K562 (cell line): Measurements from ENCODE around the gene CCDC136. TPM values are rescaled to one million over a fixed set of nuclear protein-coding genes. Genes with fewer than 3 reads are reported as not detected.

Source experiments
- ADNP ChIP-seq: fragments of 200-800 bp; sonication (Bioruptor generic); IDR thresholded peaks from 2 replicates; pipeline ENCODE4 v1.6.1; 2016; ENCODE audit warnings: missing genetic modification characterization, missing compliant biosample characterization
- CCAR2 ChIP-seq: fragments of 200-400 bp; formaldehyde crosslinking; IDR thresholded peaks from 2 replicates; pipeline ENCODE4 v1.6.1; 2017; ENCODE audit warnings: mild to moderate bottlenecking, low read depth, low read length
- CCNT2 ChIP-seq: IDR thresholded peaks from 2 replicates; pipeline ENCODE4 v1.6.1; 2011; ENCODE audit warnings: borderline replicate concordance, low read depth, mild to moderate bottlenecking, moderate library complexity, mixed read lengths, low read length; ENCODE audit not compliant: insufficient read length; ENCODE audit errors: extremely low read depth
- EGR1 ChIP-seq: fragments of 450-650 bp; conservative IDR thresholded peaks from 2 replicates; pipeline ENCODE4 v1.6.1; 2017; ENCODE audit warnings: mild to moderate bottlenecking
- MCM3 ChIP-seq: fragments of 450-650 bp; IDR thresholded peaks from 2 replicates; pipeline ENCODE4 v1.6.1; 2016
- NR2F6 ChIP-seq: fragments of 450-650 bp; formaldehyde crosslinking; IDR thresholded peaks from 2 replicates; pipeline ENCODE4 v1.4.0; 2020; ENCODE audit warnings: mild to moderate bottlenecking
- RAD51 ChIP-seq: fragments of 450-650 bp; IDR thresholded peaks from 2 replicates; pipeline ENCODE4 v1.7.1; 2016; ENCODE audit warnings: low read depth, mild to moderate bottlenecking, borderline replicate concordance
- SMAD1 ChIP-seq: fragments of 150-350 bp; IDR thresholded peaks from 2 replicates; pipeline ENCODE4 v1.6.1; 2014; ENCODE audit warnings: low read length, low read depth; ENCODE audit not compliant: partially characterized antibody
- SUPT5H ChIP-seq: fragments of 450-650 bp; IDR thresholded peaks from 2 replicates; pipeline ENCODE4 v1.6.1; 2016
- TAF15 ChIP-seq: fragments of 200-400 bp; formaldehyde crosslinking; IDR thresholded peaks from 2 replicates; pipeline ENCODE4 v1.6.1; 2017; ENCODE audit warnings: mild to moderate bottlenecking, low read depth, low read length, moderate library complexity
- ZNF583 ChIP-seq: fragments of 250-450 bp; sonication (Bioruptor Pico); IDR thresholded peaks from 2 replicates; pipeline ENCODE4 v1.4.0; 2020
- polyA plus RNA-seq, 8 experiments: library from polyadenylated mRNA; depleted of rRNA in 4 of 8; stranded (reverse) in 5 of 8; unstranded in 3 of 8; fragments of >200 nt; fragmentation: Nextera tagmentation in 2 of 8; fragmentation: Illumina TruSeq in 1 of 8; extraction: Ambion mirVana in 2 of 8; extraction: Trizol in 1 of 8; gene quantifications; 2 replicates each; pipeline versions ENCODE4 v1.2.1 to v1.2.3, GENCODE V29; 2011 to 2014; ENCODE audit warnings: inconsistent platforms in 1 of 8, missing spikeins in 1 of 8
- total RNA-seq, 7 experiments: library from RNA; depleted of rRNA in 6 of 7; stranded (reverse); fragments of >200 nt in 6 of 7; fragmentation: Illumina TruSeq in 2 of 7; extraction: Trizol in 2 of 7; gene quantifications; 2 replicates each; pipeline versions ENCODE4 v1.2.1 to v1.2.3, GENCODE V29; 2011 to 2021; ENCODE audit warnings: low replicate concordance in 1 of 7
- TF ChIP-seq, protein P1 (sequence below): fragments of 250-450 bp; sonication (Bioruptor Pico); IDR thresholded peaks from 2 replicates; pipeline ENCODE4 v1.4.0; 2020; ENCODE audit warnings: mild to moderate bottlenecking
- TF ChIP-seq, protein P2 (sequence below): fragments of 250-450 bp; sonication (Bioruptor Pico); IDR thresholded peaks from 2 replicates; pipeline ENCODE4 v1.5.1; 2021; ENCODE audit warnings: mild to moderate bottlenecking
- TF ChIP-seq, protein P3 (sequence below): fragments of 450-650 bp; IDR thresholded peaks from 2 replicates; pipeline ENCODE4 v1.6.1; 2016; ENCODE audit warnings: antibody characterized with exemption
- TF ChIP-seq, protein P4 (sequence below): IDR thresholded peaks from 2 replicates; pipeline ENCODE4 v1.6.1; 2016; ENCODE audit warnings: missing genetic modification characterization, missing compliant biosample characterization
- TF ChIP-seq, protein P5 (sequence below): fragments of 450-650 bp; IDR thresholded peaks from 2 replicates; pipeline ENCODE4 v1.6.1; 2017; ENCODE audit warnings: mild to moderate bottlenecking, moderate library complexity
- TF ChIP-seq, protein P6 (sequence below): fragments of 250-450 bp; sonication (Bioruptor Pico); IDR thresholded peaks from 2 replicates; pipeline ENCODE4 v1.8.0; 2022; ENCODE audit warnings: inconsistent platforms, mild to moderate bottlenecking, moderate library complexity, borderline replicate concordance

Gene CCDC136
- total and polyA plus RNA-seq, 9 of the 15 experiments (the other 6 are each of a cell fraction or from before 2014, with no cell fraction given) = 2.4 to 40.8 (median 26.5) TPM

DNA sequence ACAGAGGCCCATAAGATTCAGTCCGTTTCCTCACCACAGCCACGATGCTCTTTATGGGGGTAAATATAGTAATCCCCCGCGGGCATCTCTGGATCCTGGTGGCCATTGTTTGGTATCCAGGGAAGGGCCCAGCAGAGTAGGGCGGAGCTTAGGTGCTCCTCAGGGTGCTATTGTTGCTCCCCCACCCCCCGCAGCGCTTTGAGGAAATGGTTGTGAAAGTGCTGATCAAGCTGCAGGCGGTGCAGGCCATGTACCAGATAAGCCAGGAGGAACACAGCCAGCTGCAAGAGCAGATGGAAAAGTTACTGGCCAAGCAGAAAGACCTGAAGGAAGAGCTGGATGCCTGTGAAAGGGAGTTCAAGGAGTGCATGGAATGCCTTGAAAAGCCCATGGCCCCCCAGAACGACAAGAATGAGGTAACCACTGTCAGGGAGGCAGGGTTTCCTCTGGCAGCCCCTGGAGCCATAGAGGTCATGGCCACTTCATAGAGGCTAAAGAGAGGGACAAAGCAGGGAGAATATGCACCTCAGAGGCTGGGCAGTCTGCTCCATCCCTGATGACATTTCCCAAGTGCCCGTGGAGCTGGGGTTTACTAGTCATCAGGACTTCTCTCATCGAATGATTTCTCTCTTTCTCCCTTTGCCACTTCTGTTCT is 20.9 kb downstream of the CCDC136 start (continued):
- TF ChIP-seq SMAD1 = no peak
- TF ChIP-seq, protein P1, sequence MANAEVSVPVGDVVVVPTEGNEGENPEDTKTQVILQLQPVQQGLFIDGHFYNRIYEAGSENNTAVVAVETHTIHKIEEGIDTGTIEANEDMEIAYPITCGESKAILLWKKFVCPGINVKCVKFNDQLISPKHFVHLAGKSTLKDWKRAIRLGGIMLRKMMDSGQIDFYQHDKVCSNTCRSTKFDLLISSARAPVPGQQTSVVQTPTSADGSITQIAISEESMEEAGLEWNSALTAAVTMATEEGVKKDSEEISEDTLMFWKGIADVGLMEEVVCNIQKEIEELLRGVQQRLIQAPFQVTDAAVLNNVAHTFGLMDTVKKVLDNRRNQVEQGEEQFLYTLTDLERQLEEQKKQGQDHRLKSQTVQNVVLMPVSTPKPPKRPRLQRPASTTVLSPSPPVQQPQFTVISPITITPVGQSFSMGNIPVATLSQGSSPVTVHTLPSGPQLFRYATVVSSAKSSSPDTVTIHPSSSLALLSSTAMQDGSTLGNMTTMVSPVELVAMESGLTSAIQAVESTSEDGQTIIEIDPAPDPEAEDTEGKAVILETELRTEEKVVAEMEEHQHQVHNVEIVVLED = no peak
- no peak for TF ChIP-seq NR2F6
- TF ChIP-seq, protein P2, sequence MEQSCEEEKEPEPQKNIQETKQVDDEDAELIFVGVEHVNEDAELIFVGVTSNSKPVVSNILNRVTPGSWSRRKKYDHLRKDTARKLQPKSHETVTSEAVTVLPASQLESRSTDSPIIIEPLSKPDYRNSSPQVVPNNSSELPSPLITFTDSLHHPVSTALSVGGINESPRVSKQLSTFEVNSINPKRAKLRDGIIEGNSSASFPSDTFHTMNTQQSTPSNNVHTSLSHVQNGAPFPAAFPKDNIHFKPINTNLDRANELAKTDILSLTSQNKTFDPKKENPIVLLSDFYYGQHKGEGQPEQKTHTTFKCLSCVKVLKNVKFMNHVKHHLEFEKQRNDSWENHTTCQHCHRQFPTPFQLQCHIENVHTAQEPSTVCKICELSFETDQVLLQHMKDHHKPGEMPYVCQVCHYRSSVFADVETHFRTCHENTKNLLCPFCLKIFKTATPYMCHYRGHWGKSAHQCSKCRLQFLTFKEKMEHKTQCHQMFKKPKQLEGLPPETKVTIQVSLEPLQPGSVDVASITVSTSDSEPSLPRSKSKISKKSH = no peak
- no peak for TF ChIP-seq ADNP
- TF ChIP-seq RAD51 = no peak
- TF ChIP-seq CCNT2 = peak; percentile 20
- TF ChIP-seq ZNF583 (CRISPR knock-in tag) = peak; percentile 16; the same call in 1 of the 2 replicates
- TF ChIP-seq, protein P3, sequence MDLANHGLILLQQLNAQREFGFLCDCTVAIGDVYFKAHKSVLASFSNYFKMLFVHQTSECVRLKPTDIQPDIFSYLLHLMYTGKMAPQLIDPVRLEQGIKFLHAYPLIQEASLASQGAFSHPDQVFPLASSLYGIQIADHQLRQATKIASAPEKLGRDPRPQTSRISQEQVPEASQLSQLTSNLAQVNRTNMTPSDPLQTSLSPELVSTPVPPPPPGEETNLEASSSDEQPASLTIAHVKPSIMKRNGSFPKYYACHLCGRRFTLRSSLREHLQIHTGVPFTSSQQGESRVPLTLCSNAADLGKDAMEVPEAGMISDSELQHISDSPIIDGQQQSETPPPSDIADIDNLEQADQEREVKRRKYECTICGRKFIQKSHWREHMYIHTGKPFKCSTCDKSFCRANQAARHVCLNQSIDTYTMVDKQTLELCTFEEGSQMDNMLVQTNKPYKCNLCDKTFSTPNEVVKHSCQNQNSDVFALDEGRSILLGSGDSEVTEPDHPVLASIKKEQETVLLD = no peak
- TF ChIP-seq EGR1 = no peak
- TF ChIP-seq, protein P4, sequence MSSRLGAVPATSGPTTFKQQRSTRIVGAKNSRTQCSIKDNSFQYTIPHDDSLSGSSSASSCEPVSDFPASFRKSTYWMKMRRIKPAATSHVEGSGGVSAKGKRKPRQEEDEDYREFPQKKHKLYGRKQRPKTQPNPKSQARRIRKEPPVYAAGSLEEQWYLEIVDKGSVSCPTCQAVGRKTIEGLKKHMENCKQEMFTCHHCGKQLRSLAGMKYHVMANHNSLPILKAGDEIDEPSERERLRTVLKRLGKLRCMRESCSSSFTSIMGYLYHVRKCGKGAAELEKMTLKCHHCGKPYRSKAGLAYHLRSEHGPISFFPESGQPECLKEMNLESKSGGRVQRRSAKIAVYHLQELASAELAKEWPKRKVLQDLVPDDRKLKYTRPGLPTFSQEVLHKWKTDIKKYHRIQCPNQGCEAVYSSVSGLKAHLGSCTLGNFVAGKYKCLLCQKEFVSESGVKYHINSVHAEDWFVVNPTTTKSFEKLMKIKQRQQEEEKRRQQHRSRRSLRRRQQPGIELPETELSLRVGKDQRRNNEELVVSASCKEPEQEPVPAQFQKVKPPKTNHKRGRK = no peak
- TF ChIP-seq, protein P5, sequence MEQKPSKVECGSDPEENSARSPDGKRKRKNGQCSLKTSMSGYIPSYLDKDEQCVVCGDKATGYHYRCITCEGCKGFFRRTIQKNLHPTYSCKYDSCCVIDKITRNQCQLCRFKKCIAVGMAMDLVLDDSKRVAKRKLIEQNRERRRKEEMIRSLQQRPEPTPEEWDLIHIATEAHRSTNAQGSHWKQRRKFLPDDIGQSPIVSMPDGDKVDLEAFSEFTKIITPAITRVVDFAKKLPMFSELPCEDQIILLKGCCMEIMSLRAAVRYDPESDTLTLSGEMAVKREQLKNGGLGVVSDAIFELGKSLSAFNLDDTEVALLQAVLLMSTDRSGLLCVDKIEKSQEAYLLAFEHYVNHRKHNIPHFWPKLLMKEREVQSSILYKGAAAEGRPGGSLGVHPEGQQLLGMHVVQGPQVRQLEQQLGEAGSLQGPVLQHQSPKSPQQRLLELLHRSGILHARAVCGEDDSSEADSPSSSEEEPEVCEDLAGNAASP = no peak
- TF ChIP-seq TAF15 = no peak
- TF ChIP-seq MCM3 = no peak
- 0 out of 2 replicates have a peak, but pooled peaks have one; percentile 22 for TF ChIP-seq SUPT5H
- TF ChIP-seq CCAR2 = 0 out of 2 replicates have a peak, but pooled peaks have one; percentile 30
- TF ChIP-seq, protein P6, sequence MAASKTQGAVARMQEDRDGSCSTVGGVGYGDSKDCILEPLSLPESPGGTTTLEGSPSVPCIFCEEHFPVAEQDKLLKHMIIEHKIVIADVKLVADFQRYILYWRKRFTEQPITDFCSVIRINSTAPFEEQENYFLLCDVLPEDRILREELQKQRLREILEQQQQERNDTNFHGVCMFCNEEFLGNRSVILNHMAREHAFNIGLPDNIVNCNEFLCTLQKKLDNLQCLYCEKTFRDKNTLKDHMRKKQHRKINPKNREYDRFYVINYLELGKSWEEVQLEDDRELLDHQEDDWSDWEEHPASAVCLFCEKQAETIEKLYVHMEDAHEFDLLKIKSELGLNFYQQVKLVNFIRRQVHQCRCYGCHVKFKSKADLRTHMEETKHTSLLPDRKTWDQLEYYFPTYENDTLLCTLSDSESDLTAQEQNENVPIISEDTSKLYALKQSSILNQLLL (CRISPR knock-in tag) = no peak
